GF-D8 (cell line): ENCODE results near the gene CNGA2.

Experiments used
- DNase-seq: peaks from one replicate; lab custom pipeline; 2025; lab: John Stamatoyannopoulos, UW

The CNGA2 gene

GRCh38 chrX:151753313-151754046, 18.9 kb downstream of the CNGA2 start:
- no peak for DNase-seq

GRCh38 chrX:151754047-151754429, 19.5 kb downstream of the CNGA2 start:
- DNase-seq = no peak

- DNase-seq = no peak
Observed at GRCh38 chrX:151754641-151755215, 20.2 kb downstream of the CNGA2 start.

- no peak for DNase-seq
Observed at GRCh38 chrX:151759041-151759708, 24.6 kb downstream of the CNGA2 start.

- DNase-seq = no peak
Observed at GRCh38 chrX:151762802-151763201, 28.3 kb downstream of the CNGA2 start.

GRCh38 chrX:151763711-151764110, 29.2 kb downstream of the CNGA2 start:
- DNase-seq = no peak

- DNase-seq = no peak
Observed at GRCh38 chrX:151765026-151765425, 30.5 kb downstream of the CNGA2 start.

GRCh38 chrX:151771726-151772125, 37.2 kb downstream of the CNGA2 start:
- no peak for DNase-seq

GRCh38 chrX:151773434-151773833, 38.9 kb downstream of the CNGA2 start:
- no peak for DNase-seq

GRCh38 chrX:151774421-151774820, 39.9 kb downstream of the CNGA2 start:
- no peak for DNase-seq

- no peak for DNase-seq
Observed at GRCh38 chrX:151776181-151776731, 41.7 kb downstream of the CNGA2 start.

GRCh38 chrX:151776936-151777335, 42.4 kb downstream of the CNGA2 start:
- DNase-seq = no peak

- no peak for DNase-seq
Observed at GRCh38 chrX:151779258-151779657, 44.7 kb downstream of the CNGA2 start.

GRCh38 chrX:151780621-151781020, 46.1 kb downstream of the CNGA2 start:
- DNase-seq = no peak

GRCh38 chrX:151789179-151789800, 54.7 kb downstream of the CNGA2 start:
- DNase-seq = no peak

- DNase-seq = no peak
Observed at GRCh38 chrX:151790481-151791160, 56.1 kb downstream of the CNGA2 start.

- DNase-seq = no peak
Observed at GRCh38 chrX:151791961-151792360, 57.4 kb downstream of the CNGA2 start.

GRCh38 chrX:151792505-151792904, 58.0 kb downstream of the CNGA2 start:
- no peak for DNase-seq

- DNase-seq = no peak
Observed at GRCh38 chrX:151793886-151794285, 59.3 kb downstream of the CNGA2 start.
